ENCODE data around the gene KCTD10. TPM values are rescaled to one million over a fixed set of nuclear protein-coding genes. Genes with fewer than 3 reads are reported as not detected.

Gene KCTD10
- total and polyA plus RNA-seq, 4 donors = 4.2 to 20.1 (median 9.9) TPM

- WGBS = 86% methylated on average over 5 of the region's 5 CpGs
- H3K9ac ChIP-seq (ENCODE audit: low read depth in 1 of 2, low read length in 2 of 2) = no peak overlapping the region
- no peaks in the 10 kb centered on the region for H3K27me3 ChIP-seq (ENCODE audit: control insufficient read depth in 4 of 4, insufficient read depth in 4 of 4, low read length in 3 of 4)
- no peaks in the 10 kb centered on the region for H3K4me1 ChIP-seq (ENCODE audit: control insufficient read depth in 4 of 4, insufficient read depth in 4 of 4, low read length in 3 of 4)
- no peaks in the 10 kb centered on the region for H3K9me3 ChIP-seq (ENCODE audit: control insufficient read depth in 4 of 4, low read length in 3 of 4)
- TF ChIP-seq, protein P1, sequence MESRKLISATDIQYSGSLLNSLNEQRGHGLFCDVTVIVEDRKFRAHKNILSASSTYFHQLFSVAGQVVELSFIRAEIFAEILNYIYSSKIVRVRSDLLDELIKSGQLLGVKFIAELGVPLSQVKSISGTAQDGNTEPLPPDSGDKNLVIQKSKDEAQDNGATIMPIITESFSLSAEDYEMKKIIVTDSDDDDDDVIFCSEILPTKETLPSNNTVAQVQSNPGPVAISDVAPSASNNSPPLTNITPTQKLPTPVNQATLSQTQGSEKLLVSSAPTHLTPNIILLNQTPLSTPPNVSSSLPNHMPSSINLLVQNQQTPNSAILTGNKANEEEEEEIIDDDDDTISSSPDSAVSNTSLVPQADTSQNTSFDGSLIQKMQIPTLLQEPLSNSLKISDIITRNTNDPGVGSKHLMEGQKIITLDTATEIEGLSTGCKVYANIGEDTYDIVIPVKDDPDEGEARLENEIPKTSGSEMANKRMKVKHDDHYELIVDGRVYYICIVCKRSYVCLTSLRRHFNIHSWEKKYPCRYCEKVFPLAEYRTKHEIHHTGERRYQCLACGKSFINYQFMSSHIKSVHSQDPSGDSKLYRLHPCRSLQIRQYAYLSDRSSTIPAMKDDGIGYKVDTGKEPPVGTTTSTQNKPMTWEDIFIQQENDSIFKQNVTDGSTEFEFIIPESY (IDR thresholded peaks at IDR 0.05) = no peak
- TF ChIP-seq JUND (IDR thresholded peaks at IDR 0.05) (no peak), FOXA1 (IDR thresholded peaks at IDR 0.05) (no peak)
- DNase-seq (ENCODE audit: low spot score) = no peak
- peaks cover 20 to 76% (median 58%) of the 10 kb centered on the region in 4 donors for H3K36me3 ChIP-seq (ENCODE audit: control insufficient read depth in 4 of 4, insufficient read depth in 3 of 4, low read depth in 1 of 4, low read length in 3 of 4)
- no peak overlapping the region for H3K27ac ChIP-seq (ENCODE audit: low read depth in 1 of 2, low read length in 2 of 2)
- H3K4me3 ChIP-seq (ENCODE audit: low read depth in 1 of 3, low read length in 3 of 3) = no peak overlapping the region
Observed at GRCh38 chr12:109492371-109492770, 15.3 kb upstream of the KCTD10 start.

DNA sequence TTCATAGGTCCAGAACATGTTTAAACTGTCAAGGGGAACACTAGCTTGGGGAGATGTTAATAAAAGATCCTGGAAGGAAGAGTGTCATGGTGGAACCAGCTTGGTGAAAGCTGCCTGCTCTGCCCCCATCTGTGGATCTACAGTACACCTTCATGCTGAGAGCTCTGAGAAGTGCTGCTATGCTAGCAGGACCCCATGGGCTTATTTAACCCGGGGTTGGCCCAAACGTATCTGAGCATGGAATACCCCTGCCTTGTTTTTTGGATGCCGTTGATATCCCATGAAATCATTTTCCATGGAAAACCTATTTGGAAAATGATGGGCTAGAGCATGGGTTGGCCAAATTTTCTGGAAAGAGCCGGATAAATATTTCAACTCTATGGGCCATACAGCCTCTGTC lies 14.6 kb upstream of the KCTD10 start:
- no peaks in the 10 kb centered on the region for H3K9me3 ChIP-seq (ENCODE audit: control insufficient read depth in 4 of 4, low read length in 3 of 4)
- peaks cover 19 to 81% (median 63%) of the 10 kb centered on the region in 4 donors for H3K36me3 ChIP-seq (ENCODE audit: control insufficient read depth in 4 of 4, insufficient read depth in 3 of 4, low read depth in 1 of 4, low read length in 3 of 4)
- no peaks in the 10 kb centered on the region for H3K4me1 ChIP-seq (ENCODE audit: control insufficient read depth in 4 of 4, insufficient read depth in 4 of 4, low read length in 3 of 4)
- no peak for TF ChIP-seq NR2F2 (IDR thresholded peaks at IDR 0.05)
- TF ChIP-seq, protein P2, sequence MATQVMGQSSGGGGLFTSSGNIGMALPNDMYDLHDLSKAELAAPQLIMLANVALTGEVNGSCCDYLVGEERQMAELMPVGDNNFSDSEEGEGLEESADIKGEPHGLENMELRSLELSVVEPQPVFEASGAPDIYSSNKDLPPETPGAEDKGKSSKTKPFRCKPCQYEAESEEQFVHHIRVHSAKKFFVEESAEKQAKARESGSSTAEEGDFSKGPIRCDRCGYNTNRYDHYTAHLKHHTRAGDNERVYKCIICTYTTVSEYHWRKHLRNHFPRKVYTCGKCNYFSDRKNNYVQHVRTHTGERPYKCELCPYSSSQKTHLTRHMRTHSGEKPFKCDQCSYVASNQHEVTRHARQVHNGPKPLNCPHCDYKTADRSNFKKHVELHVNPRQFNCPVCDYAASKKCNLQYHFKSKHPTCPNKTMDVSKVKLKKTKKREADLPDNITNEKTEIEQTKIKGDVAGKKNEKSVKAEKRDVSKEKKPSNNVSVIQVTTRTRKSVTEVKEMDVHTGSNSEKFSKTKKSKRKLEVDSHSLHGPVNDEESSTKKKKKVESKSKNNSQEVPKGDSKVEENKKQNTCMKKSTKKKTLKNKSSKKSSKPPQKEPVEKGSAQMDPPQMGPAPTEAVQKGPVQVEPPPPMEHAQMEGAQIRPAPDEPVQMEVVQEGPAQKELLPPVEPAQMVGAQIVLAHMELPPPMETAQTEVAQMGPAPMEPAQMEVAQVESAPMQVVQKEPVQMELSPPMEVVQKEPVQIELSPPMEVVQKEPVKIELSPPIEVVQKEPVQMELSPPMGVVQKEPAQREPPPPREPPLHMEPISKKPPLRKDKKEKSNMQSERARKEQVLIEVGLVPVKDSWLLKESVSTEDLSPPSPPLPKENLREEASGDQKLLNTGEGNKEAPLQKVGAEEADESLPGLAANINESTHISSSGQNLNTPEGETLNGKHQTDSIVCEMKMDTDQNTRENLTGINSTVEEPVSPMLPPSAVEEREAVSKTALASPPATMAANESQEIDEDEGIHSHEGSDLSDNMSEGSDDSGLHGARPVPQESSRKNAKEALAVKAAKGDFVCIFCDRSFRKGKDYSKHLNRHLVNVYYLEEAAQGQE (IDR thresholded peaks at IDR 0.05) = no peak
- TF ChIP-seq, protein P1 (IDR thresholded peaks at IDR 0.05) = no peak
- no peak for TF ChIP-seq RAD21 (IDR thresholded peaks at IDR 0.05)
- TF ChIP-seq YY1 (IDR thresholded peaks at IDR 0.05) = no peak
- TF ChIP-seq, protein P3, sequence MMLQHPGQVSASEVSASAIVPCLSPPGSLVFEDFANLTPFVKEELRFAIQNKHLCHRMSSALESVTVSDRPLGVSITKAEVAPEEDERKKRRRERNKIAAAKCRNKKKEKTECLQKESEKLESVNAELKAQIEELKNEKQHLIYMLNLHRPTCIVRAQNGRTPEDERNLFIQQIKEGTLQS (IDR thresholded peaks at IDR 0.05) = no peak
- TF ChIP-seq HNF4G (IDR thresholded peaks at IDR 0.05) = no peak
- TF ChIP-seq FOXA2 (IDR thresholded peaks at IDR 0.05) = no peak
- TF ChIP-seq HNF4A (conservative IDR thresholded peaks at IDR 0.05) = no peak
- TF ChIP-seq, protein P4, sequence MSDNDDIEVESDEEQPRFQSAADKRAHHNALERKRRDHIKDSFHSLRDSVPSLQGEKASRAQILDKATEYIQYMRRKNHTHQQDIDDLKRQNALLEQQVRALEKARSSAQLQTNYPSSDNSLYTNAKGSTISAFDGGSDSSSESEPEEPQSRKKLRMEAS (IDR thresholded peaks at IDR 0.05) = no peak
- no peak overlapping the region for H3K4me3 ChIP-seq (ENCODE audit: low read depth in 1 of 3, low read length in 3 of 3)
- H3K9ac ChIP-seq (ENCODE audit: low read depth in 1 of 2, low read length in 2 of 2) = no peak overlapping the region
- 96% methylated on average over 4 of the region's 4 CpGs for WGBS
- no peak for DNase-seq (ENCODE audit: low spot score)
- no peaks in the 10 kb centered on the region for H3K27me3 ChIP-seq (ENCODE audit: control insufficient read depth in 4 of 4, insufficient read depth in 4 of 4, low read length in 3 of 4)
- H3K27ac ChIP-seq (ENCODE audit: low read depth in 1 of 2, low read length in 2 of 2) = no peak overlapping the region
